ENCODE measurements around the gene LILRB3.
"Not testable (repeated sequence)": the region's sequence is repeated elsewhere in the genome, so short reads cannot be mapped to it uniquely, and the experiment has no call there.

DNA sequence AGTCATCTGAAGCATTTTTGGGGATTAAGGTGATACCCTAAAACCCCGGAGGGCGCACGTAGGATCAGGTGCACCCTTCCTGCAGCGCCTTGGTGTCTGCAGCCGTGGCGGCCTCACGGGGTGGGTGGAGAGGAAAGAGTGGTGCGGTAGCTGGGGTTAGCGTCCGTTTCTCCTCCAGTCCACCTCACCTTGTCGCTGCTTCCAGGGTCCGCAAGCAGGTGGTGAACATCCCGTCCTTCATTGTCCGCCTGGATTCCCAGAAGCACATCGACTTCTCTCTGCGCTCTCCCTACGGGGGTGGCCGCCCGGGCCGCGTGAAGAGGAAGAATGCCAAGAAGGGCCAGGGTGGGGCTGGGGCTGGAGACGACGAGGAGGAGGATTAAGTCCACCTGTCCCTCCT lies 15.6 kb downstream of the LILRB3 start:
- TF ChIP-seq, protein P1, sequence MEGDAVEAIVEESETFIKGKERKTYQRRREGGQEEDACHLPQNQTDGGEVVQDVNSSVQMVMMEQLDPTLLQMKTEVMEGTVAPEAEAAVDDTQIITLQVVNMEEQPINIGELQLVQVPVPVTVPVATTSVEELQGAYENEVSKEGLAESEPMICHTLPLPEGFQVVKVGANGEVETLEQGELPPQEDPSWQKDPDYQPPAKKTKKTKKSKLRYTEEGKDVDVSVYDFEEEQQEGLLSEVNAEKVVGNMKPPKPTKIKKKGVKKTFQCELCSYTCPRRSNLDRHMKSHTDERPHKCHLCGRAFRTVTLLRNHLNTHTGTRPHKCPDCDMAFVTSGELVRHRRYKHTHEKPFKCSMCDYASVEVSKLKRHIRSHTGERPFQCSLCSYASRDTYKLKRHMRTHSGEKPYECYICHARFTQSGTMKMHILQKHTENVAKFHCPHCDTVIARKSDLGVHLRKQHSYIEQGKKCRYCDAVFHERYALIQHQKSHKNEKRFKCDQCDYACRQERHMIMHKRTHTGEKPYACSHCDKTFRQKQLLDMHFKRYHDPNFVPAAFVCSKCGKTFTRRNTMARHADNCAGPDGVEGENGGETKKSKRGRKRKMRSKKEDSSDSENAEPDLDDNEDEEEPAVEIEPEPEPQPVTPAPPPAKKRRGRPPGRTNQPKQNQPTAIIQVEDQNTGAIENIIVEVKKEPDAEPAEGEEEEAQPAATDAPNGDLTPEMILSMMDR (IDR thresholded peaks at IDR 0.05): not testable (repeated sequence)
- not testable (repeated sequence) for TF ChIP-seq POLR2A (IDR thresholded peaks at IDR 0.05)

Measured in uterus (tissue), 2 donors.